GM12865 (cell line): ENCODE results near the gene HOXC4.

Source experiments
- DNase-seq: peaks from one replicate; pipeline ENCODE4 v3.0.0; 2010; ENCODE audit warnings: low read depth
- H3K4me3 ChIP-seq: 2 replicates; pipeline ENCODE4 v1.5.1; 2011; ENCODE audit warnings: mild to moderate bottlenecking, low read depth, low read length, control low read depth
- TF ChIP-seq, protein P1 (sequence below): IDR thresholded peaks from 2 replicates; pipeline ENCODE4 v1.5.1; 2011; ENCODE audit warnings: low read length, control low read depth, low read depth, inconsistent platforms; ENCODE audit not compliant: insufficient read depth; ENCODE audit errors: missing control alignments

The HOXC4 gene

DNA sequence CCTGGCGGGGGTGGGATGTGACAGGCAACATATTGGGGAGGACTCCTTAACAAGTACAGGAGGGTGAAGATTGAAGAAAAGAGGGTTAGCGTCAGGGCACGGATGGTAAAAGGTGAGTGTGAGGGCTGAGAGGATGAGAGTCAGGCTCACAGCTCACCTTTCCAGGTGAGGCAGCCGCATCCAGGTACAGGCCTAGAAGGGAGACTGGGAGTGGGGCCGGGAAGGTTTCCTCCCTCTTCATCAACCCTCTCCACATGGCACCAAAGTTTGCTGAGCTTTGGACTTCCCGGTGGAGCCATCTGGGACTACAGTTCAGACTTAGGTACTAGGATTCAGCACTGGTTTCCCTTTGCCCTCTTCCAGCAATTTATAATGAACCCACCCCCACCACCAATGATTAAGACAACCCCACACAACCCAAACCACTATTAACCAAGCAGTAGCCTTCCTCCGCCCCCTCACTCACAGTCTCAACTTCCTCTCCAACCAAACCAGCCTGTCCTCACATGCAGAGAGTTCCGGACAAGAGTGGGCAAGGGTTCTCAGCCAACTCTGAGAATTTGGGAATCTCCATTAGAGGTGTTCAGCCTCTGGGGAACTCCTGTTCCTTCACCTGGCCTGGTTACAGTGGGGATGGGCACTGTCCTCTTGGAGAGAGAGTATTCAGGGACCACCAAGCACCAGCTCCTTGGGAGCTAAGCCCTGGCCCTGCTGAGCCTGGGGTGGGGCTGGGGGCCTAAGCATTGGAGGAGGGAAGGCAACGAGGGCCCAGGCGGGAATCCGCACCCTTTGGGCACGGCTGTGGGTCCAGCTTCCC, 2.4 kb upstream of the HOXC4 start:
- no peak for DNase-seq
- H3K4me3 ChIP-seq = no peak overlapping the region
- TF ChIP-seq, protein P1, sequence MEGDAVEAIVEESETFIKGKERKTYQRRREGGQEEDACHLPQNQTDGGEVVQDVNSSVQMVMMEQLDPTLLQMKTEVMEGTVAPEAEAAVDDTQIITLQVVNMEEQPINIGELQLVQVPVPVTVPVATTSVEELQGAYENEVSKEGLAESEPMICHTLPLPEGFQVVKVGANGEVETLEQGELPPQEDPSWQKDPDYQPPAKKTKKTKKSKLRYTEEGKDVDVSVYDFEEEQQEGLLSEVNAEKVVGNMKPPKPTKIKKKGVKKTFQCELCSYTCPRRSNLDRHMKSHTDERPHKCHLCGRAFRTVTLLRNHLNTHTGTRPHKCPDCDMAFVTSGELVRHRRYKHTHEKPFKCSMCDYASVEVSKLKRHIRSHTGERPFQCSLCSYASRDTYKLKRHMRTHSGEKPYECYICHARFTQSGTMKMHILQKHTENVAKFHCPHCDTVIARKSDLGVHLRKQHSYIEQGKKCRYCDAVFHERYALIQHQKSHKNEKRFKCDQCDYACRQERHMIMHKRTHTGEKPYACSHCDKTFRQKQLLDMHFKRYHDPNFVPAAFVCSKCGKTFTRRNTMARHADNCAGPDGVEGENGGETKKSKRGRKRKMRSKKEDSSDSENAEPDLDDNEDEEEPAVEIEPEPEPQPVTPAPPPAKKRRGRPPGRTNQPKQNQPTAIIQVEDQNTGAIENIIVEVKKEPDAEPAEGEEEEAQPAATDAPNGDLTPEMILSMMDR = no peak

DNA sequence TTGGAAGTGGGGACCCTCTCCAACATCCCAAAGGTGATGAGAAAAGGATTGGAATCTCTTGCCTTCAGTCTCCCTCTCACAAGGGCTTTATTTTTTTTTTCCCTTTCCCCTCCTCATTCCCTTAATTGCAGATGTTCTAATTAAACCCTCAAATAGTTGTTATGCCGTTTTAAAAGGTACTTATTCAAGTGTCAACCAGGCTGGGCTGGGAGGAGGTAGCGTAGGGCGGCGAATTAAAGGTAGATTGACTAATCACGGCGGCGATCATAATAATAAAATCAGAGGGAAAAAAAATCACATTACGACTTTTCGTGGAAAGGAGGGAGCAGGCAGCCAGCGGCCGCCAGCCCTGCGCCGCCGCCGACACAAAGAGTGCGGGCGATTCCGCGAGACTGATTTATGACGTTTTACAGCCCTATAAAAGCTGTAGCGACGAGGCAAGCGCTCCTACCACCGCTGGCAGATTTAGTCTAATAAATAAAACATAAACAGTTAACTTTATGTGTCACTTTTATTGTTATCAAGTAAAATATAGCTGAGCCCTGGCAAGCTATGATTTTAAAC, 1.7 kb upstream of the HOXC4 start:
- no peak overlapping the region for H3K4me3 ChIP-seq
- DNase-seq = no peak
- TF ChIP-seq, protein P1 = no peak

DNA sequence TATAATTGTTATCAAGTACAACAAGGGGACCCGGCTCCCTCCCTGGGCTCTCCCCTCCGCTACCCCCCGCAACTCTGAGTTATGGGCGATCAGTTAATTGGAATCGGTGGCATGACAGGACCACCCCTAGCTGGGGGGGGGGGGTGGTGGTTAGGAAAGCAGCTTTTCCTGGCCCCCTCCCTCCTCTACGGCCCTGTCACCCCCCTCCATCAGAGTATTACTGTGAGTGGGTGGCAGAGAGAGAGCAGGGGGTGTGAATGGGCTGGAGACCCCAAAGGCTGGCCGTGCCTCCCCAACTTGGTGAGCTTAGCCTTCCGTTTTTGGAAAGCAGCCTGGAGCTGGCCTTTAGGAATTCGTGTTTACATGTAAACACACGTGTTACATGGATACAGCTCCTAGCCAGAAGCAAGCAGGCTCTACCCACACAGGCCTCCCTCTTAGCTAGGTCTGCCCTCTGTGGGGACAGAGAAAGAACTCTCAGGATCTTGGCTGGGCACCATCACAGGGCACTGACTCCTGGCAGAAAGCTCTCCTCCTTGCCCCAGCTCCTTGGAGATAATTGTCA, 1.1 kb upstream of the HOXC4 start:
- TF ChIP-seq, protein P1 = no peak
- H3K4me3 ChIP-seq = peak overlapping the region; percentile 83
- DNase-seq = peak; percentile 12

DNA sequence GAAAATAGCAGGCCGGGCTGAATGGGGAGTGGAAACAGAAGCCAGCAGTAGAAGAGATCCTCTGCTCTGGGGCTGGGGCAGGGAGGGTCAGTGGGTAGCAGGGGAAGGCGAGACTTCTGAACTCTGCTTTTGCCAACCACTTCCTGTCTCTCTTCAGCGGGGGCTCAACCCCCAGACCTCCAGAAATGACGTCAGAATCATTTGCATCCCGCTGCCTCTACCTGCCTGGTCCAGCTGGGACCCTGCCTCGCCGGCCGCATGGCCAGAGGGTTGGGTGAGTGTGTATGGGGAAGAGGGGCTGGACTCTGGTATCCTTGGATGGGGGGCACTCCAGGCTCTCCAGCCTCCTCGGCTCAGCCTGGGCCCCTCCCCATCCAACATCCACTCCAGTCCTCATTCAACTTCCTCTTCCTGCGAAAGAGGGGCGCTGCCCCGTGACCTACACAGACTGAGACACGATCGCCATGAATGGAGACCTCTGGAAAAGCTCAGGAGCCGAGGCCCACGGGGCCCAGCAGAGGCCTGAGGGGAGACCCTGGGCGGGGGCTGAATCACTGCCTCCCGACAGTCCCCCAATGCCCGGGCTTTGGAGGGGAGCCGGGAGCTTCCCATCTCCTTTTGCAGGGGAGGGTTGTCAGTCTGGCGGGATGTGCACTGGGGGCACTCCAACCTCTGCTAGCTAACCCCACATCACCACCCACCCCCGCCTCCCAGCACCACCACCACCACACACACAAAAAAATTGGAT, 458 bp upstream of the HOXC4 start:
- TF ChIP-seq, protein P1 = no peak
- peak overlapping the region; percentile 83 for H3K4me3 ChIP-seq
- peak; percentile 87 for DNase-seq

DNA sequence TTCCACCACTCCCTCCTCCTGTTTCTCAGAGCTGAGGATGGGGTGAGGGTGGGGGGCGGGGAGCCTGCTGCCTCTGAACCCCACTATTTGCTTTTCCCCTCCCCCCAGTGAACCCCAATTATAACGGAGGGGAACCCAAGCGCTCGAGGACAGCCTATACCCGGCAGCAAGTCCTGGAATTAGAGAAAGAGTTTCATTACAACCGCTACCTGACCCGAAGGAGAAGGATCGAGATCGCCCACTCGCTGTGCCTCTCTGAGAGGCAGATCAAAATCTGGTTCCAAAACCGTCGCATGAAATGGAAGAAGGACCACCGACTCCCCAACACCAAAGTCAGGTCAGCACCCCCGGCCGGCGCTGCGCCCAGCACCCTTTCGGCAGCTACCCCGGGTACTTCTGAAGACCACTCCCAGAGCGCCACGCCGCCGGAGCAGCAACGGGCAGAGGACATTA, 1.1 kb downstream of the HOXC4 start:
- H3K4me3 ChIP-seq = peak overlapping the region; percentile 83
- DNase-seq = no peak
- TF ChIP-seq, protein P1 = no peak

DNA sequence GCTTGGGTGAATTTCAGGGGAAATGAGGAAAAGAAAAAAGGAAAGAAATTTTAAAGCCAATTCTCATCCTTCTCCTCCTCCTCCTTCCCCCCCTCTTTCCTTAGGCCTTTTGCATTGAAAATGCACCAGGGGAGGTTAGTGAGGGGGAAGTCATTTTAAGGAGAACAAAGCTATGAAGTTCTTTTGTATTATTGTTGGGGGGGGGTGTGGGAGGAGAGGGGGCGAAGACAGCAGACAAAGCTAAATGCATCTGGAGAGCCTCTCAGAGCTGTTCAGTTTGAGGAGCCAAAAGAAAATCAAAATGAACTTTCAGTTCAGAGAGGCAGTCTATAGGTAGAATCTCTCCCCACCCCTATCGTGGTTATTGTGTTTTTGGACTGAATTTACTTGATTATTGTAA, 1.9 kb downstream of the HOXC4 start:
- no peak for DNase-seq
- TF ChIP-seq, protein P1 = no peak
- H3K4me3 ChIP-seq = no peak overlapping the region
